HAP-1 (cell line): ENCODE measurements around the gene HSPA1L.
"Not testable (repeated sequence)": the region's sequence is repeated elsewhere in the genome, so short reads cannot be mapped to it uniquely, and the experiment has no call there.

Experiments used
- DNase-seq, 2 experiments: peaks; one replicate each; pipeline ENCODE4 v3.0.0-alpha.2; 2016 to 2020; ENCODE audit warnings: low spot score in 2 of 2
- H3K27me3 ChIP-seq: fragments of 250-450 bp; sonication (Bioruptor Pico); 2 replicates; pipeline ENCODE4 v1.5.1; 2020; ENCODE audit warnings: low read depth, mild to moderate bottlenecking, moderate library complexity
- H3K36me3 ChIP-seq: fragments of 250-450 bp; sonication (Bioruptor Pico); replicated peaks from 2 replicates; pipeline ENCODE4 v1.5.1; 2020; ENCODE audit warnings: mild to moderate bottlenecking
- H3K4me1 ChIP-seq: fragments of 250-450 bp; sonication (Bioruptor Pico); 2 replicates; pipeline ENCODE4 v1.5.1; 2020; ENCODE audit warnings: mild to moderate bottlenecking
- H3K4me3 ChIP-seq: fragments of 250-450 bp; sonication (Bioruptor Pico); 2 replicates; pipeline ENCODE4 v1.5.1; 2020; ENCODE audit warnings: mild to moderate bottlenecking, moderate library complexity
- H3K9me3 ChIP-seq: fragments of 250-450 bp; sonication (Bioruptor Pico); 2 replicates; pipeline ENCODE4 v1.5.1; 2020; ENCODE audit warnings: mild to moderate bottlenecking, moderate library complexity
- in situ Hi-C: fragments of 300-500 bp; cut with MboI; formaldehyde crosslinking; loops from 3 replicates; pipeline ENCODE4 v1.14.3; 2020; ENCODE audit warnings: low sequenced_read_pairs, inconsistent platforms, mixed read lengths

The HSPA1L gene

DNA sequence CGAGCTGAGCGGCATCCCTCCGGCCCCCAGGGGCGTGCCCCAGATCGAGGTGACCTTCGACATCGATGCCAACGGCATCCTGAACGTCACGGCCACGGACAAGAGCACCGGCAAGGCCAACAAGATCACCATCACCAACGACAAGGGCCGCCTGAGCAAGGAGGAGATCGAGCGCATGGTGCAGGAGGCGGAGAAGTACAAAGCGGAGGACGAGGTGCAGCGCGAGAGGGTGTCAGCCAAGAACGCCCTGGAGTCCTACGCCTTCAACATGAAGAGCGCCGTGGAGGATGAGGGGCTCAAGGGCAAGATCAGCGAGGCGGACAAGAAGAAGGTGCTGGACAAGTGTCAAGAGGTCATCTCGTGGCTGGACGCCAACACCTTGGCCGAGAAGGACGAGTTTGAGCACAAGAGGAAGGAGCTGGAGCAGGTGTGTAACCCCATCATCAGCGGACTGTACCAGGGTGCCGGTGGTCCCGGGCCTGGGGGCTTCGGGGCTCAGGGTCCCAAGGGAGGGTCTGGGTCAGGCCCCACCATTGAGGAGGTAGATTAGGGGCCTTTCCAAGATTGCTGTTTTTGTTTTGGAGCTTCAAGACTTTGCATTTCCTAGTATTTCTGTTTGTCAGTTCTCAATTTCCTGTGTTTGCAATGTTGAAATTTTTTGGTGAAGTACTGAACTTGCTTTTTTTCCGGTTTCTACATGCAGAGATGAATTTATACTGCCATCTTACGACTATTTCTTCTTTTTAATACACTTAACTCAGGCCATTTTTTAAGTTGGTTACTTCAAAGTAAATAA lies 2.2 kb upstream of the HSPA1L start:
- peak overlapping the region; percentile 40 for H3K4me3 ChIP-seq
- DNase-seq = peak in 1 of 2 experiments; percentile 7
- H3K36me3 ChIP-seq, in situ Hi-C loops, H3K9me3 ChIP-seq, H3K27me3 ChIP-seq: not testable (repeated sequence)
- peaks cover 27% of the 10 kb centered on the region for H3K4me1 ChIP-seq

DNA sequence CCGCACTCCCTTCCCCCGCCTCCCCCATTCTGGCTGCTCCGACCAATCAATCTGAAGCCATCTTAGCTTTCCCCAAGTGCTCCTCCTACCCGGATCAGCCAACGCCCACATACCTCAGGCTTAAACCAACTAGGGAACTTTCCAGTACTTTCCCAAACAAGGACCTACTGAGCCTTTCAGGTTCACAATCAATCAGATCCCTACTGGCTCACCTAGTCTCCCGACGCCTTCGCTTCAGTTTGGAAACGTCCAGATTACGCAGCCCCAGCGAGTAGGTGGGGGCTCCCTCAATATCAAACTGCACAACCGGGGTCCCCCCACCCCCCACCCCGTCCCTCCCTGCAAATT lies 432 bp downstream of the HSPA1L start:
- Histone ChIP-seq H3K36me3 (no peaks in the 10 kb centered on the region), H3K4me3 (peak overlapping the region; percentile 66), H3K9me3 (no peaks in the 10 kb centered on the region), H3K4me1 (peaks cover 12% of the 10 kb centered on the region), H3K27me3 (no peaks in the 10 kb centered on the region)
- peak; percentile 99 for DNase-seq
- in situ Hi-C loops = no loop called here

DNA sequence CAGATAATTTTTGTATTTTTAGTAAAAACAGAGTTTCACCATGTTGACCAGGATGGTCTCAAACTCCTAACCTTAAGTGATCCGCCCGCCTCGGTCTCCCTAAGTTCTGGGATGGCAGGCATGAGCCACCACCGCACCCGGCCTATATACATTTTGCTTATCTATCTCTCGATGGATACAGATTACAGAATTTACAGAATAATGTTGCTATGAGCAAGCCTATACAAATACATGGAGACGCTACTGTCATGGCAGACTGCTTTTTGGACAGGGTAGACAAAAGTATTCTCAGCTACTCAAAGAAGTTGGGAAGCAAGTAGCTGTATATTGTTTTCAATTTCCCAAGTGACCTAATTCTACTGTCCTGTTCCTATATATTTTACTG lies 1.6 kb downstream of the HSPA1L start:
- no peaks in the 10 kb centered on the region for H3K36me3 ChIP-seq
- H3K4me1 ChIP-seq = peaks cover 7% of the 10 kb centered on the region
- no peaks in the 10 kb centered on the region for H3K9me3 ChIP-seq
- H3K27me3 ChIP-seq = no peaks in the 10 kb centered on the region
- no peak overlapping the region for H3K4me3 ChIP-seq
- no peak for DNase-seq
- in situ Hi-C loops = no loop called here

DNA sequence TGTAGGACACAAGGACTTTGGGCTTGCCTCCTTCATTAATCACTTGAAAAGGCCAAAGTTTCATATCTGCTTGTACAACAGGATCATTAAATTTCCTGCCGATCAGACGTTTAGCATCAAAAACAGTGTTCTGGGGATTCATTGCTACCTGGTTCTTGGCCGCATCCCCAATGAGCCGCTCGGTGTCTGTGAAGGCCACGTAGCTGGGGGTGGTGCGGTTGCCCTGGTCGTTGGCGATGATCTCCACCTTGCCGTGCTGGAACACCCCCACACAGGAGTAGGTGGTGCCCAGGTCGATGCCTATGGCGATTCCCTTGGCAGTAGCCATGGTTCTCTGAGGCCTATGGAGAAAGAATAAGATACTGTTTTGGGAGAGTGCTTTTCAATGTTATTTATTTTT lies 3.4 kb downstream of the HSPA1L start:
- Histone ChIP-seq H3K4me3 (no peak overlapping the region), H3K4me1 (peaks cover 10% of the 10 kb centered on the region), H3K9me3 (no peaks in the 10 kb centered on the region), H3K27me3 (no peaks in the 10 kb centered on the region), H3K36me3 (no peaks in the 10 kb centered on the region)
- DNase-seq = no peak
- in situ Hi-C loops = no loop called here

DNA sequence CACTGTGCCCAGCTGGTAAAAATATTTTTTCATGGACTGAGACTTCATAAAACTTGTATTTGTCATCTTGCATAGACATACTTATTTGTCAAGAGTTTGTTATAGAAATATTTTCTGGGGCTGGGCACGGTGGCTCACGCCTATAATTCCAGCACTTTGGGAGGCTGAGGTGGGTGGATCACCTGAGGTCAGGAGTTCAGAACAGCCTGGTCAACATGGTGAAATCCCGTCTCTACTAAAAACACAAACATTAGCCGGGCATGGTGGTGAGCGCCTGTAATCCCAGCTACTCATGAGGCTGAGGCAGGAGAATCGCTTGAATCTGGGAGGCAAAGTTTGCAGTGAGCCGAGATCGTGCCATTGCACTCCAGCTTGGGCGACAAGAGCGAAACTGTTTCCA lies 6.5 kb downstream of the HSPA1L start:
- in situ Hi-C loops, DNase-seq, H3K4me3 ChIP-seq, H3K4me1 ChIP-seq, H3K36me3 ChIP-seq, H3K9me3 ChIP-seq, H3K27me3 ChIP-seq: not testable (repeated sequence)

DNA sequence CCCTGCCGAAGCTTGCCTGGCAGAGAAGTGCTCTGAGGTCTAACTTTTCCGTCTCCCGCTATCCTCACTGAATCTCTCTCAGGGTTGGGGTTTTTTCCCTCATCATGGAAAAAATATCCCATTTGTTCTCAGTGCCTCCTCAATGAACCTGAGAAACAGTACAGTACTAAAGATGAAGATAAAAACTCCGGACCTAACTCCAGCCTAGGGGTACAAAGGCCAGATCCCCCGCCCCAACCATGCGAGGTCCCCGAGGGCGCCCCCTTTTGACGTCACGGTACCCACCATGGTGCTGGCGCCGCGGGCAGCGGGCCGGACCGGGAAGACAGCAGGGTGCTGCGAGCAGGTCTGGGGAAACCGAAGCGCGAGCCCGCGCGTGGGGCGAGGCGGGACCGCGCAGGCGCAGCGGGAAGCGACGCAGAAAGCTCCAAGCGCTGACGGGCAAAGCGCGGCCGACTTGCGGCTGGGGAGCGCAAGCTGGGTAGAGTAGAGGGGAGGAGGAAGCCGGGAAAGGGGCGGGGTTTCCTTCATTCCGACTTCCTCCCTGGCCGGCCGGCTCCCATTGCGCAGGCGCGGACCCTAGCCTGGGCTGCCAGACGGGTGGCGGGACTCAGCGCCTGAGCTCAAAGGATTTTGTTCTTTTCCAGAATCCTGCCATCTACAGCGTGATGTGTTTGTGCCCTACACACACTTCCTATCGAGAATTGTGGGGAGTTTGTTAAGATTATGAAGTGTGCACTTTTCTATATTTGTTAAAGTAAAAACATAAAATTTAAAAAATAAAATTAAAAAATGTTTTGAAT lies 8.4 kb downstream of the HSPA1L start, which contains the start of gene LSM2:
Gene LSM2, minus strand, starts transcription at position 497 of the 803 bp plus-strand sequence. Its CDS starts 209 bp downstream, at position 288.
- Histone ChIP-seq H3K27me3 (no peaks in the 10 kb centered on the region), H3K36me3 (peaks cover 24% of the 10 kb centered on the region), H3K9me3 (no peaks in the 10 kb centered on the region), H3K4me1 (peaks cover 8% of the 10 kb centered on the region), H3K4me3 (peak within 1 kb of the TSS; percentile 89)
- peak; percentile 96 to 98 for DNase-seq
- in situ Hi-C loops = no loop called here

DNA sequence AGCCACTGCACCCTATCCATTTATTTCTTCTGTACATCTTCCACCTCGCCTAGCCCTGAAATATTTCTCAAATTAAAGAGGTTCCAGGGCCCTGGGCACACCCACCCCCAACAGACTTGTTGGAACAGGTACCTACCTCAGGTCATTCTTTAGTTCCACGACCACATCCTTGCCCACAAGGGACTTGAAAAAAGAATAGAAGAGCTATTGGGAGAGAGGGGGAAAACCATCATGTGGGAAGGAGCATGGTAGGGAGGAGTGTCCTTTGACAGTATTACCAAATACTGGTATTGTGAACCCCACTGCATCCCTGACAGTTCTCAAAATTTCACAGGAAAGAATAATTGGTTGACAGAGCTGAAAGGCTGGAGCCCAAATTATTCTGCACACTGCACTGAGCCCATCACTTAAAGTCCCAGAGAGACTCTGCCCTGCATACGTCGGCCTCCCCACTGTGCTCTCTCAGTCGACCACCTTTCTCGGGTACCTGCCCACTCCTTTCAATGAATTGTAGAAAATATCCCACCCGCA lies 9.1 kb downstream of the HSPA1L start:
- DNase-seq = no peak
- peaks cover 30% of the 10 kb centered on the region for H3K36me3 ChIP-seq
- peaks cover 8% of the 10 kb centered on the region for H3K4me1 ChIP-seq
- in situ Hi-C loops = no loop called here
- peak overlapping the region; percentile 89 for H3K4me3 ChIP-seq
- H3K9me3 ChIP-seq = no peaks in the 10 kb centered on the region
- H3K27me3 ChIP-seq = no peaks in the 10 kb centered on the region

DNA sequence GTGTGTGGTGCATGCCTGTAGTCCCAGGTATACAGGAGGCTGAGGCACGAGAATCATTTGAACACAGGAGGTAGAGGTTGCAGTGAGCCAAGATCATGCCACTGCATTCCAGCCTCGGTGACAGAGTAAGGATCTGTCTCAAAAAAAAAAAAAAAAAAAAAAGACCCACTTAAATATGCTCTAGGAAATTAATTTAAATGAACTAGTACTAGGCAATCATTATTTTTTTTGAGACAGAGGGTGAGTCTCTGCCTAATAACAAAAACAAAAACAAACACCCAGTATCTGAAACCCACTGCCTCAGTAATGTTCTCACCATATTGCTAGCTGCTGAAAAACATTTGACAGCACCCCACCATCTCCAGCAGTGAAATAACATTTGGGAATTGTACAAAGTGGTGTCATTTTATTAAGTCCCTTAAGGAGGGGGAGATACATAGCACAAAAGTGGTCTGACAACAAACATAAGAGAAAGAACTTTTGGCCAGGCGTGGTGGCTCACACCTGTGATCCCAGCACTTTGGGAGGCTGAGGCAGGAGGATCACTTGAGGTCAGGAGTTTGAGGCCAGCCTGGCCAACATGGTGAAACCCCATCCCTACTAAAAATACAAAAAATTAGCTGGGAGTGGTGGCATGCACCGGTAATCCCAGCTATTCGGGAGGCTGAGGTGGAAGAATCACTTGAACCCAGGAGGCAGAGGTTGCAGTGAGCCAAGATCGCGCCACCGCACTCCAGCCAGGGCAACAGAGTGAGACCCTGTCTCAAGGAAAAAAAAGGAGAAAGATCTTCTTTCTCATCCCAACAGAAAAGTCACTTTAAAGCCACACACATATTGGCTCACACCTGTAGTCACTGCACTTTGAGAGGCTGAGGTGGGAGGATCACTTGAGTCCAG lies 13.8 kb downstream of the HSPA1L start:
- in situ Hi-C loops, H3K9me3 ChIP-seq, H3K27me3 ChIP-seq, H3K4me1 ChIP-seq, DNase-seq, H3K4me3 ChIP-seq: not testable (repeated sequence)
- H3K36me3 ChIP-seq = peaks cover 38% of the 10 kb centered on the region

DNA sequence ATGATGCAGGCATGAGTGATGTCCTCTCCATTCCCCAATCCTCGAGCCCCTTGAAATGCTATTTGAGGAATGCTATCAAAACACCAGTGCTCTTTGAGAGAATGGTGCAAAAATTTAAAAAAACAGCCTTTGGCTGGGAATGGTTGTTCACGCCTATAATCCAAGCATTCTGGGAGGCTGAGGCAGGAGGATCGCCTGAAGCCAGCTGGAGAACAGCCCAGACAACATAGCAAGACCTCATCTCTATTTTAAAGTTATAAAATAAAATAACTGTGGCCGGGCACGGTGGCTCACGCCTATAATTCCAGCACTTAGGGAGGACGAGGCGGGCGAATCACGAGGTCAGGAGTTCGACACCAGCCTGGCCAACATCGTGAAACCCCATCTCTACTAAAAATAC lies 15.3 kb downstream of the HSPA1L start:
- Histone ChIP-seq H3K9me3 (no peaks in the 10 kb centered on the region), H3K36me3 (peaks cover 35% of the 10 kb centered on the region), H3K27me3 (no peaks in the 10 kb centered on the region), H3K4me1 (peaks cover 4% of the 10 kb centered on the region), H3K4me3 (no peak overlapping the region)
- no peak for DNase-seq
- in situ Hi-C loops = no loop called here

DNA sequence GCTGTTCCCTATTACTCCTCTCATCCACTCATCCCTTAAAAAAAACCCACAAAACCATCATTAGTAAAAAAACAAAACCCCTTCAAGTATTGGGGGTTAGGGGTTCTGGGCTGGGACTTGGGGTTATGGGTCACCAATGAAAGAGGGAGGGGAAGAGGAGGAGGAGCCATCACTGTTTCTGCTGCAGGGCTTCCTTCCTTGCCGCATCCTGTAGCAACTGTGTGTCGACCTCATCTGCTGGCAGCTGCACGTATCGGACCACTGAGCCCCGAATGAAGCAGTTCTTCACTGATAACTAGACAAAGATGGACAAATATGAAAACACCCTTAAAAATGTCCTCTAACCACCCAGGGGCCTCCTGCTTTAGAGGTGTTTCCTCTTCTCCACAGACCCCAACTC lies 17.5 kb downstream of the HSPA1L start:
- no peak for DNase-seq
- Histone ChIP-seq H3K4me3 (no peak overlapping the region), H3K36me3 (peaks cover 30% of the 10 kb centered on the region), H3K27me3 (no peaks in the 10 kb centered on the region), H3K9me3 (no peaks in the 10 kb centered on the region), H3K4me1 (peaks cover 8% of the 10 kb centered on the region)
- in situ Hi-C loops = no loop called here

DNA sequence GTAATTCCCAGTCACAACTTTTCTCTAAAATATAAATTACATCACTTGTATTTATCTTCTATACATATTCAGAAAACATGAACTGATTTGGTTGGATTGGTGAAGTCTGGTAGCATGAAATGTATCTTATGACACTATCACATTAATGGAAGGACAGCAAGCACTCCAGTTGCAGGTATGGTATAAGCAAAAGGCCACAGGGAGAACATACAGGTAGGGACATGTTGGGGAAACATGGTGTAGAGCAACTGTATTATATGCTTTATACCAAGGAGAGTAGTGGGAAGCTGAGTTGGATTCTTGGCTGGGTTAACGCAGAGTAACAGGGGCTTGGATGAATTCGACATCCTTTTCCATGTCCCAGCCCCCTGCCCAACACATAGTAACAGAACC lies 18.1 kb downstream of the HSPA1L start:
- Histone ChIP-seq H3K4me3 (no peak overlapping the region), H3K36me3 (peaks cover 32% of the 10 kb centered on the region), H3K27me3 (no peaks in the 10 kb centered on the region), H3K9me3 (no peaks in the 10 kb centered on the region), H3K4me1 (peaks cover 8% of the 10 kb centered on the region)
- in situ Hi-C loops = no loop called here
- DNase-seq = no peak

DNA sequence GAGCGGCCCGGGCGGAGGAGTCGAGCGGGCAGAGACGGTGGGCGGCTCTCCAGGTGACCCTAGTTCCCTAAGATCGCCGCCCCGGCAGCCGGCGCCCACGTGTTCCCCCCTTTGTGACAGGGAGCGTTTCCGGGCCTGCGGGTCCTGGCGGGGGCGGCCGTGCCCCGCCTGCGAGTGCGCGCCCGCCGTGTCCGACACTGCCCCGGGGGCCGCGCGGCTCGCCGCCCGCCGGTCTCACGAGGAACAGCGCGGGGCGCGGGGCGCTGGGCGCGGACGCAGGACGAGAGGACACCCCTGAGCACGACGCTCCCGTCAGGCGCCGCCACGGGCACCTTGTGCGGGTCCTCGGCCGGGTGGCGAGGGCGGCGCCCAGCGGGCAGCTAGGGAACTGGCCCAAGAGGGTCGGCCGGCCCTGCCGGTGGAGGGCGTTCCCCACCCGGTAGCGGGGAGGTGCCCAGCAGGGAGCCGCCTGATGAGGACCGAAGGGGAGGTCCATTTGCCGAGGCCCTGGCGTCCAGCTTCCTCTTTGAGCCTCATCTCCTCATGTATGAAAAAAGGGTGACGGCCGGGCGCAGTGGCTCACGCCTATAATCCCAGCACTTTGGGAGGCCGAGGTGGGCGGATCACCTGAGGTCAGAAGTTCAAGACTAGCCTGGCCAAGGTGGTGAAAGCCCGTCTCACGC lies 19.3 kb downstream of the HSPA1L start, which contains the start of gene VARS1:
Gene VARS1, minus strand, starts transcription at position 137 of the 683 bp plus-strand sequence. CDS start 535 bp downstream, outside the sequence.
- Histone ChIP-seq H3K4me3 (peak within 1 kb of the TSS; percentile 96), H3K27me3 (no peaks in the 10 kb centered on the region), H3K4me1 (peaks cover 8% of the 10 kb centered on the region), H3K36me3 (peaks cover 35% of the 10 kb centered on the region), H3K9me3 (no peaks in the 10 kb centered on the region)
- in situ Hi-C loops = no loop called here
- peak; percentile 90 to 95 for DNase-seq
